ENCODE results near the gene ATP9B.
"Not testable (repeated sequence)": the region's sequence is repeated elsewhere in the genome, so short reads cannot be mapped to it uniquely, and the experiment has no call there.

ATP9B gene

DNA sequence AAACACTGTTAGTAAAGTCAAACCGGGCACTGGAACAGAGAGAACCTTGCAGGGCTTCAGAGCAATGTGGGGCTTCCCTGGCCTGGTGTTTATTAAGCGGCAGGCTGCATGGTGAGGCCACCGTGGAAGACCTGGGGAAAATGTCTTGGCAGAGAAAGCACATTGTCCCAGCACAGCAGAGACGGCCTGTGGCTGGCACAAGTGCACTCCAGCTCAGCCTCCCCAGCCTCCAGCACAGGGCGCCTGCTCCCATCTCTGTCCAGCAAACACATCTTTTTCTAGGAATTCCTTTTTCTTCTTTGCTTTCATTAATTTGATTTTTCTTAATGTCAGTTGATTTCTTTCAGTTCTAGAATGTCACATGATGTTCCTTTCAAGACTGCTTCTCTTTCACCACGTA, 188.3 kb downstream of the ATP9B start:
- peaks cover 2% of the 10 kb centered on the region; the same call in 1 of the 2 replicates for H3K36me3 ChIP-seq (ENCODE audit: control insufficient read depth, insufficient read depth, low read length)
- H3K4me3 ChIP-seq (replicated peaks; ENCODE audit: low read depth, low read length): no peak overlapping the region
- no peaks in the 10 kb centered on the region for H3K27me3 ChIP-seq (replicated peaks; ENCODE audit: control insufficient read depth, insufficient read depth, low read length)
- no peak for TF ChIP-seq CTCF (IDR thresholded peaks at IDR 0.05; ENCODE audit: insufficient read depth, low read length, poor library complexity, severe bottlenecking)
- DNase-seq (ENCODE audit: extremely low read depth, insufficient read length): no peak

GRCh38 chr18:79258447-79258846, 189.3 kb downstream of the ATP9B start:
- H3K4me3 ChIP-seq (replicated peaks; ENCODE audit: low read depth, low read length): no peak overlapping the region
- no peak for TF ChIP-seq CTCF (IDR thresholded peaks at IDR 0.05; ENCODE audit: insufficient read depth, low read length, poor library complexity, severe bottlenecking)
- H3K27me3 ChIP-seq (replicated peaks; ENCODE audit: control insufficient read depth, insufficient read depth, low read length): no peaks in the 10 kb centered on the region
- no peak for DNase-seq (ENCODE audit: extremely low read depth, insufficient read length)
- H3K36me3 ChIP-seq (ENCODE audit: control insufficient read depth, insufficient read depth, low read length): peaks cover 2% of the 10 kb centered on the region; the same call in 1 of the 2 replicates

DNA sequence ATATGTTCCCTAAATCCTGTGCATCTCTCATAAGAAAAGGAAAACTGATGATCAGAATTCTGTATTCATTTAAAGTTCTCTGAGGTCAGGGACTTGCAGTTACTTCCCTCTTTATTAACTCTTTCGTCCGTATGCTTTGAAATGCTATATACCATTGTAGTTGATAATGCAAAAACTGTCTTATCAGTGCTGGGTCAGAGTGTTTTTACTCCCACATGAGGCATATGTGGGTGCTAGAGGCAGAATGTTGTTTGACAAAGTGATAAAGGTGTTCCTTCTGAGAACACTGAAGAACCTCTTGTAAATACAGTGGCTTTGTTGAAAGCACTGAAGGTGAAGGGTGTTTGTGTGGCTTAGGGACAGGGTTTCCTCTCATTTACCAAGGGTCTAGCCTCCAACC, 190.0 kb downstream of the ATP9B start:
- no peaks in the 10 kb centered on the region for H3K27me3 ChIP-seq (replicated peaks; ENCODE audit: control insufficient read depth, insufficient read depth, low read length)
- H3K4me3 ChIP-seq (replicated peaks; ENCODE audit: low read depth, low read length): no peak overlapping the region
- peaks cover 2% of the 10 kb centered on the region; the same call in 1 of the 2 replicates for H3K36me3 ChIP-seq (ENCODE audit: control insufficient read depth, insufficient read depth, low read length)
- TF ChIP-seq CTCF (IDR thresholded peaks at IDR 0.05; ENCODE audit: insufficient read depth, low read length, poor library complexity, severe bottlenecking): no peak
- no peak for DNase-seq (ENCODE audit: extremely low read depth, insufficient read length)

- no peak for DNase-seq (ENCODE audit: extremely low read depth, insufficient read length)
- Histone ChIP-seq H3K4me3 (replicated peaks; ENCODE audit: low read depth, low read length) (no peak overlapping the region), H3K36me3 (ENCODE audit: control insufficient read depth, insufficient read depth, low read length) (no peaks in the 10 kb centered on the region; the same call in 1 of the 2 replicates), H3K27me3 (replicated peaks; ENCODE audit: control insufficient read depth, insufficient read depth, low read length) (no peaks in the 10 kb centered on the region)
- no peak for TF ChIP-seq CTCF (IDR thresholded peaks at IDR 0.05; ENCODE audit: insufficient read depth, low read length, poor library complexity, severe bottlenecking)
Measured at GRCh38 chr18:79260023-79260422, 190.8 kb downstream of the ATP9B start.

- no peaks in the 10 kb centered on the region for H3K27me3 ChIP-seq (replicated peaks; ENCODE audit: control insufficient read depth, insufficient read depth, low read length)
- H3K4me3 ChIP-seq (replicated peaks; ENCODE audit: low read depth, low read length): no peak overlapping the region
- DNase-seq (ENCODE audit: extremely low read depth, insufficient read length): no peak
- H3K36me3 ChIP-seq (ENCODE audit: control insufficient read depth, insufficient read depth, low read length): no peaks in the 10 kb centered on the region; the same call in 1 of the 2 replicates
- no peak for TF ChIP-seq CTCF (IDR thresholded peaks at IDR 0.05; ENCODE audit: insufficient read depth, low read length, poor library complexity, severe bottlenecking)
Measured at GRCh38 chr18:79260510-79260909, 191.3 kb downstream of the ATP9B start.

- H3K27me3 ChIP-seq (replicated peaks; ENCODE audit: control insufficient read depth, insufficient read depth, low read length); DNase-seq (ENCODE audit: extremely low read depth, insufficient read length); H3K36me3 ChIP-seq (ENCODE audit: control insufficient read depth, insufficient read depth, low read length): not testable (repeated sequence)
Measured at GRCh38 chr18:79265068-79265467, 195.9 kb downstream of the ATP9B start.

DNA sequence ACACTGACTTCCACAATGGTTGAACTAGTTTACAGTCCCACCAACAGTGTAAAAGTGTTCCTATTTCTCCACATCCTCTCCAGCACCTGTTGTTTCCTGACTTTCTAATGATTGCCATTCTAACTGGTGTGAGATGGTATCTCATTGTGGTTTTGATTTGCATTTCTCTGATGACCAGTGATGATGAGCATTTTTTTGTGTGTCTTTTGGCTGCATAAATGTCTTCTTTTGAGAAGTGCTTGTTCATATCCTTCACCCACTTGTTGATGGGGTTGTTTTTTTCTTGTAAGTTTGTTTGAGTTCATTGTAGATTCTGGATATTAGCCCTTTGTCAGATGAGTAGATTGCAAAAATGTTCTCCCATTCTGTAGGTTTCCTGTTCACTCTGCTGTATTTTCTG, 202.6 kb downstream of the ATP9B start:
- not testable (repeated sequence) for DNase-seq (ENCODE audit: extremely low read depth, insufficient read length)

More at GRCh38 chr18:79265068-79265467, 195.9 kb downstream of the ATP9B start:
- H3K4me3 ChIP-seq (replicated peaks; ENCODE audit: low read depth, low read length): not testable (repeated sequence)

More for the DNA sequence above, 202.6 kb downstream of the ATP9B start:
- not testable (repeated sequence) for H3K4me3 ChIP-seq (replicated peaks; ENCODE audit: low read depth, low read length); H3K36me3 ChIP-seq (ENCODE audit: control insufficient read depth, insufficient read depth, low read length); H3K27me3 ChIP-seq (replicated peaks; ENCODE audit: control insufficient read depth, insufficient read depth, low read length)

Measured in GM06990 (cell line).